Subcutaneous abdominal adipose tissue (tissue), 5 donors: ENCODE data around the gene LIN7B.

ENCODE experiments used
- H3K27ac ChIP-seq: one replicate; pipeline ENCODE4 v1.7.0; 2013; ENCODE audit warnings: low read depth, mild to moderate bottlenecking, inconsistent platforms, low read length, moderate library complexity
- H3K27me3 ChIP-seq, 5 donors: one replicate each; pipeline ENCODE4 v1.7.0; 2013; ENCODE audit warnings: low read length in 5 of 5, inconsistent platforms in 1 of 5; ENCODE audit not compliant: control insufficient read depth in 5 of 5, insufficient read depth in 4 of 5
- H3K36me3 ChIP-seq, 5 donors: one replicate each; pipeline ENCODE4 v1.7.0; 2013; ENCODE audit warnings: low read length in 5 of 5; ENCODE audit not compliant: control insufficient read depth in 5 of 5, insufficient read depth in 5 of 5
- H3K4me1 ChIP-seq, 5 donors: one replicate each; pipeline ENCODE4 v1.7.0; 2013; ENCODE audit warnings: low read length in 5 of 5, mild to moderate bottlenecking in 3 of 5, moderate library complexity in 1 of 5; ENCODE audit not compliant: control insufficient read depth in 5 of 5, insufficient read depth in 5 of 5
- H3K4me3 ChIP-seq, 5 donors: one replicate each; pipeline ENCODE4 v1.7.0; 2013; ENCODE audit warnings: low read length in 5 of 5, low read depth in 1 of 5
- H3K9ac ChIP-seq, 5 donors: one replicate each; pipeline ENCODE4 v1.7.0; 2013; ENCODE audit warnings: low read length in 5 of 5, mild to moderate bottlenecking in 4 of 5, moderate library complexity in 3 of 5
- H3K9me3 ChIP-seq, 5 donors: one replicate each; pipeline ENCODE4 v1.7.0; 2013; ENCODE audit warnings: low read length in 5 of 5; ENCODE audit not compliant: control insufficient read depth in 5 of 5
- donor health status: healthy.
- donor health status: healthy.
- donor health status: healthy.
- donor health status: healthy.
- donor health status: healthy.

LIN7B gene

GRCh38 chr19:49107625-49108459 lies 6.3 kb upstream of the LIN7B start:
- Histone ChIP-seq H3K27me3 (no peaks in the 10 kb centered on the region), H3K9ac (no peak overlapping the region), H3K4me1 (peaks cover 0 to 19% (median 0%) of the 10 kb centered on the region in 5 donors), H3K9me3 (no peaks in the 10 kb centered on the region), H3K27ac (no peak overlapping the region), H3K36me3 (peaks cover 0 to 62% (median 60%) of the 10 kb centered on the region in 5 donors), H3K4me3 (no peak overlapping the region)

GRCh38 chr19:49109051-49109450 lies 5.1 kb upstream of the LIN7B start:
- H3K27ac ChIP-seq: no peak overlapping the region
- peak overlapping the region in 1 of 5 donors; percentile 13 for H3K9ac ChIP-seq
- no peaks in the 10 kb centered on the region for H3K27me3 ChIP-seq
- H3K9me3 ChIP-seq: no peaks in the 10 kb centered on the region
- peaks cover 0 to 52% (median 50%) of the 10 kb centered on the region in 5 donors for H3K36me3 ChIP-seq
- H3K4me3 ChIP-seq: no peak overlapping the region
- H3K4me1 ChIP-seq: peaks cover 3 to 25% (median 5%) of the 10 kb centered on the region in 5 donors

GRCh38 chr19:49109569-49110233 lies 4.5 kb upstream of the LIN7B start:
- Histone ChIP-seq H3K9ac (no peak overlapping the region), H3K27me3 (no peaks in the 10 kb centered on the region), H3K4me1 (peaks cover 3 to 27% (median 8%) of the 10 kb centered on the region in 5 donors), H3K27ac (no peak overlapping the region), H3K9me3 (no peaks in the 10 kb centered on the region), H3K4me3 (no peak overlapping the region), H3K36me3 (peaks cover 0 to 46% (median 44%) of the 10 kb centered on the region in 5 donors)

- Histone ChIP-seq H3K9ac (no peak overlapping the region), H3K27ac (no peak overlapping the region), H3K36me3 (peaks cover 0 to 39% (median 36%) of the 10 kb centered on the region in 5 donors), H3K4me3 (no peak overlapping the region), H3K9me3 (no peaks in the 10 kb centered on the region), H3K27me3 (no peaks in the 10 kb centered on the region), H3K4me1 (peaks cover 3 to 33% (median 16%) of the 10 kb centered on the region in 5 donors)
These were observed 3.6 kb upstream of the LIN7B start for GRCh38 chr19:49110567-49110966.

GRCh38 chr19:49111218-49111998 lies 2.8 kb upstream of the LIN7B start:
- Histone ChIP-seq H3K27me3 (no peaks in the 10 kb centered on the region), H3K4me1 (peaks cover 3 to 37% (median 20%) of the 10 kb centered on the region in 5 donors), H3K9ac (no peak overlapping the region), H3K36me3 (peaks cover 0 to 30% (median 28%) of the 10 kb centered on the region in 5 donors), H3K9me3 (no peaks in the 10 kb centered on the region), H3K27ac (no peak overlapping the region), H3K4me3 (no peak overlapping the region)

- Histone ChIP-seq H3K9ac (peak overlapping the region in 4 of 5 donors; percentile 59 to 86 (median 67)), H3K4me3 (peak overlapping the region in 4 of 5 donors; percentile 68 to 87 (median 82))
These were observed 627 bp downstream of the LIN7B start for GRCh38 chr19:49114630-49115363.

GRCh38 chr19:49116544-49116943 lies 2.4 kb downstream of the LIN7B start:
- Histone ChIP-seq H3K27me3 (no peaks in the 10 kb centered on the region), H3K4me1 (peaks cover 7 to 49% (median 47%) of the 10 kb centered on the region in 5 donors), H3K27ac (no peak overlapping the region)

More at GRCh38 chr19:49114630-49115363, 627 bp downstream of the LIN7B start:
- Histone ChIP-seq H3K9me3 (no peaks in the 10 kb centered on the region), H3K27ac (peak overlapping the region; percentile 37), H3K27me3 (no peaks in the 10 kb centered on the region), H3K36me3 (no peaks in the 10 kb centered on the region), H3K4me1 (peaks cover 7 to 45% (median 41%) of the 10 kb centered on the region in 5 donors)

GRCh38 chr19:49117677-49118564 lies 3.8 kb downstream of the LIN7B start:
- Histone ChIP-seq H3K9ac (peak overlapping the region; percentile 3 to 85 (median 74)), H3K36me3 (no peaks in the 10 kb centered on the region), H3K4me1 (peaks cover 7 to 49% (median 47%) of the 10 kb centered on the region in 5 donors), H3K27me3 (no peaks in the 10 kb centered on the region), H3K9me3 (no peaks in the 10 kb centered on the region), H3K4me3 (peak overlapping the region; percentile 61 to 74 (median 67)), H3K27ac (peak overlapping the region; percentile 84)

More at GRCh38 chr19:49116544-49116943, 2.4 kb downstream of the LIN7B start:
- Histone ChIP-seq H3K9ac (no peak overlapping the region), H3K9me3 (no peaks in the 10 kb centered on the region), H3K36me3 (no peaks in the 10 kb centered on the region), H3K4me3 (no peak overlapping the region)
